Omental fat pad (tissue), 4 donors: ENCODE results near the gene ITGA1. TPM values are rescaled to one million over a fixed set of nuclear protein-coding genes. Genes with fewer than 3 reads are reported as not detected.
"Not testable (repeated sequence)": the region's sequence is repeated elsewhere in the genome, so short reads cannot be mapped to it uniquely, and the experiment has no call there.

Experiments
- ATAC-seq: fragments of 150-250 bp; one replicate; pipeline ENCODE4 v1.9.1; 2016; ENCODE audit warnings: mild to moderate bottlenecking, moderate library complexity; ENCODE audit not compliant: low FRiP score
- DNase-seq: peaks from one replicate; pipeline ENCODE4 v3.0.0-alpha.2; 2019; ENCODE audit warnings: low spot score
- CTCF ChIP-seq, 3 donors: fragments of 450-650 bp; IDR thresholded peaks; one replicate each; pipeline ENCODE4 v1.5.1; 2016 to 2017; ENCODE audit warnings: antibody characterized with exemption in 3 of 3, mild to moderate bottlenecking in 3 of 3, moderate library complexity in 2 of 3
- total RNA-seq, 4 donors: library from RNA; depleted of rRNA; stranded (reverse); fragments of >200 nt; gene quantifications; one replicate each; pipeline ENCODE4 v1.1.0, GENCODE V29; 2016

ITGA1 gene
- total RNA-seq, 4 donors from 2014 or later = 23.0 to 181 (median 55.0) TPM

- no peak for TF ChIP-seq CTCF (IDR thresholded peaks at IDR 0.05)
- DNase-seq (no peak), ATAC-seq (no peak)
Observed at GRCh38 chr5:52856564-52856963, 68.8 kb downstream of the ITGA1 start.

GRCh38 chr5:52859628-52860027 is 71.9 kb downstream of the ITGA1 start:
- TF ChIP-seq CTCF (IDR thresholded peaks at IDR 0.05) = no peak
- DNase-seq (no peak), ATAC-seq (no peak)

- no peak for DNase-seq
- TF ChIP-seq CTCF (IDR thresholded peaks at IDR 0.05) = no peak
- no peak for ATAC-seq
Observed at GRCh38 chr5:52861368-52861767, 73.7 kb downstream of the ITGA1 start.

- ATAC-seq = no peak
- TF ChIP-seq CTCF (IDR thresholded peaks at IDR 0.05) = no peak
- no peak for DNase-seq
Observed at GRCh38 chr5:52863715-52864290, 76.1 kb downstream of the ITGA1 start.

GRCh38 chr5:52864371-52864770 is 76.7 kb downstream of the ITGA1 start:
- no peak for TF ChIP-seq CTCF (IDR thresholded peaks at IDR 0.05)
- ATAC-seq (no peak), DNase-seq (no peak)

- DNase-seq (no peak), ATAC-seq (no peak)
- TF ChIP-seq CTCF (IDR thresholded peaks at IDR 0.05) = no peak
Observed at GRCh38 chr5:52864884-52865283, 77.2 kb downstream of the ITGA1 start.

GRCh38 chr5:52865991-52866390 is 78.3 kb downstream of the ITGA1 start:
- ATAC-seq, DNase-seq: not testable (repeated sequence)

- no peak for TF ChIP-seq CTCF (IDR thresholded peaks at IDR 0.05)
- DNase-seq (no peak), ATAC-seq (no peak)
Observed at GRCh38 chr5:52867809-52868208, 80.1 kb downstream of the ITGA1 start.
